ENCODE measurements around the gene CACNG3. TPM values are rescaled to one million over a fixed set of nuclear protein-coding genes. Genes with fewer than 3 reads are reported as not detected.

Gene CACNG3
- not detected in 2 replicates for total RNA-seq
- long read RNA-seq, result 0 reads

GRCh38 chr16:24255456-24256371 is at the start of gene CACNG3:
Gene CACNG3, plus strand, starts transcription at chr16:24256335. Its CDS starts 420 bp downstream, at chr16:24256755.
- H3K4me1 Mint-ChIP-seq (ENCODE audit: unreplicated experiment), result no peaks in the 10 kb centered on the region
- no peaks in the 10 kb centered on the region for H3K27me3 Mint-ChIP-seq (ENCODE audit: unreplicated experiment)
- no peaks in the 10 kb centered on the region for H3K36me3 Mint-ChIP-seq (ENCODE audit: unreplicated experiment)
- H3K27ac Mint-ChIP-seq (ENCODE audit: unreplicated experiment), result no peak within 1 kb of the TSS
- peaks cover 4% of the 10 kb centered on the region for H3K9me3 Mint-ChIP-seq (ENCODE audit: unreplicated experiment)
- TF ChIP-seq CTCF (IDR thresholded peaks at IDR 0.05), result no peak
- no peak for DNase-seq (ENCODE audit: extremely low spot score, unreplicated experiment)
- H3K4me3 Mint-ChIP-seq (ENCODE audit: unreplicated experiment), result no peak within 1 kb of the TSS

- TF ChIP-seq CTCF (IDR thresholded peaks at IDR 0.05), result no peak
- Mint-ChIP-seq H3K4me1 (ENCODE audit: unreplicated experiment) (no peaks in the 10 kb centered on the region), H3K27ac (ENCODE audit: unreplicated experiment) (no peak overlapping the region), H3K4me3 (ENCODE audit: unreplicated experiment) (no peak overlapping the region), H3K36me3 (ENCODE audit: unreplicated experiment) (no peaks in the 10 kb centered on the region), H3K27me3 (ENCODE audit: unreplicated experiment) (no peaks in the 10 kb centered on the region), H3K9me3 (ENCODE audit: unreplicated experiment) (no peaks in the 10 kb centered on the region)
- DNase-seq (ENCODE audit: extremely low spot score, unreplicated experiment), result no peak
These were observed 49.2 kb upstream of the CACNG3 start for GRCh38 chr16:24206926-24207325.

- TF ChIP-seq CTCF (IDR thresholded peaks at IDR 0.05), result no peak
- Mint-ChIP-seq H3K4me3 (ENCODE audit: unreplicated experiment) (no peak overlapping the region), H3K4me1 (ENCODE audit: unreplicated experiment) (no peaks in the 10 kb centered on the region), H3K9me3 (ENCODE audit: unreplicated experiment) (no peaks in the 10 kb centered on the region), H3K27me3 (ENCODE audit: unreplicated experiment) (no peaks in the 10 kb centered on the region), H3K36me3 (ENCODE audit: unreplicated experiment) (no peaks in the 10 kb centered on the region), H3K27ac (ENCODE audit: unreplicated experiment) (no peak overlapping the region)
- DNase-seq (ENCODE audit: extremely low spot score, unreplicated experiment), result no peak
These were observed 47.4 kb upstream of the CACNG3 start for GRCh38 chr16:24208710-24209109.

- H3K4me3 Mint-ChIP-seq (ENCODE audit: unreplicated experiment), result no peak overlapping the region
- H3K9me3 Mint-ChIP-seq (ENCODE audit: unreplicated experiment), result no peaks in the 10 kb centered on the region
- TF ChIP-seq CTCF (IDR thresholded peaks at IDR 0.05), result no peak
- no peaks in the 10 kb centered on the region for H3K36me3 Mint-ChIP-seq (ENCODE audit: unreplicated experiment)
- H3K27me3 Mint-ChIP-seq (ENCODE audit: unreplicated experiment), result no peaks in the 10 kb centered on the region
- H3K4me1 Mint-ChIP-seq (ENCODE audit: unreplicated experiment), result no peaks in the 10 kb centered on the region
- no peak for DNase-seq (ENCODE audit: extremely low spot score, unreplicated experiment)
- no peak overlapping the region for H3K27ac Mint-ChIP-seq (ENCODE audit: unreplicated experiment)
These were observed 41.1 kb upstream of the CACNG3 start for GRCh38 chr16:24214992-24215391.

- no peak for TF ChIP-seq CTCF (IDR thresholded peaks at IDR 0.05)
- Mint-ChIP-seq H3K9me3 (ENCODE audit: unreplicated experiment) (no peaks in the 10 kb centered on the region), H3K27me3 (ENCODE audit: unreplicated experiment) (no peaks in the 10 kb centered on the region), H3K4me3 (ENCODE audit: unreplicated experiment) (no peak overlapping the region), H3K4me1 (ENCODE audit: unreplicated experiment) (no peaks in the 10 kb centered on the region), H3K36me3 (ENCODE audit: unreplicated experiment) (no peaks in the 10 kb centered on the region), H3K27ac (ENCODE audit: unreplicated experiment) (no peak overlapping the region)
- no peak for DNase-seq (ENCODE audit: extremely low spot score, unreplicated experiment)
These were observed 39.2 kb upstream of the CACNG3 start for GRCh38 chr16:24216961-24217360.

Measured in osteocyte (in vitro differentiated cells).